ENCODE measurements around the gene NPS.
A peak's percentile ranks its signal among the peaks of the same experiment; 100 is the strongest.

The NPS gene, protein sequence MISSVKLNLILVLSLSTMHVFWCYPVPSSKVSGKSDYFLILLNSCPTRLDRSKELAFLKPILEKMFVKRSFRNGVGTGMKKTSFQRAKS

DNA sequence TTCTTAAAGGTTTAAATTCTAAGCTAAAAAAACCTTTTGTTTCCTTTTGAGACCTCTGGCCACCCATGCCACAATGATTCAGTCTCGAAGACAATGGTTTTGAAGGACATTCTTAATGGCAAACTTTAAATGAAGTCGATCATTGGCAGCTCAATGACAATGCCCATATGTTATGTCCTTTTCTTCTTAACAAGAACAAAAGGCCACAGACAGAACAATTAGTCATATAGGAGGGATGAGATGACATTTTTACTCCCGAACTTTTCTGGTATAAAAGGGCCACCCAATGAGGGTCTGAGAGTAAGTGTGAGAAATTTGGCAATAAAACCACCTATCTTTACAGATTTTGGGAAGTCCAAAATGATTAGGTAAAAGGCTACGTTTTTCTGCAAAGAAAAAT lies at the start of gene NPS:
TSS of gene NPS (plus strand) at position 301 of the 400 bp plus-strand sequence. CDS start at position 361, 60 bp downstream.
- no peak for DNase-seq

DNA sequence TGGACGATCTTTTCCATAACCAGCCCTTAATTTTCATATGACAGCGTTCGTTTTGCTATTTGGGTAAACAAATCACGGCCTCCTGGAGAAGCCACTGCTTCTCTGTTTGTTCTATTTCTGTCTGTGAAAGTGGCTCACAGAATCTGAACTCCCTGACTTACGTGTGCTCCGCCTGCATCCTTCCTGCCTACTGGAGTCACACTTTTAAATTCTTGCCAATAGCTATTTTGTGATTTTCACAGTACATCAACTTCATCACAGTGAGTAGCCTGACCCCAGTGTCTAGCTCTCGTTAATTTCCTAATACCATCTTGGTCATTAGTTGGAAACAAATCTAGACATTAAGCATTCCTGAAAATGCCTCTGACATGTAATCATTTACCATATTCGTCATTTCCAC lies 49.0 kb upstream of the NPS start:
- DNase-seq, result no peak

DNA sequence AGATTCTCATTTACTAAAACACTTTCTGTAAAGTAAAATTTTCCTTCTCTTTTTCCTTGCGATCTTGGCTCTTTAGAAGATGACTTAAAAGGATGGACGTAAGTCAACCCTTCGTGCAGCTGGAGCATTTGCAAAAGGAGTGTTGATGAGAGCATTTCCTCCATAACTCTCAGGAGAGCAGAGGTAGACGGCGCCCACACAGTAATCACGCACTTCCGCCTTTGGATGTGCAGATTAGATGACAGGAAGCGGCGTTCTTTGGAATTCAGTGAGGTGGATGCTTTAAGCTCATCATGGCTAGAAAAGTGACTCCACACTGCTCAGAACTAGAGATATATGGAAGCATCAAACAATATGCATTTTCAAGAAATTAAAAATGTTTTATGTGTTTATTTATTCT lies 43.0 kb upstream of the NPS start:
- DNase-seq, result no peak

DNA sequence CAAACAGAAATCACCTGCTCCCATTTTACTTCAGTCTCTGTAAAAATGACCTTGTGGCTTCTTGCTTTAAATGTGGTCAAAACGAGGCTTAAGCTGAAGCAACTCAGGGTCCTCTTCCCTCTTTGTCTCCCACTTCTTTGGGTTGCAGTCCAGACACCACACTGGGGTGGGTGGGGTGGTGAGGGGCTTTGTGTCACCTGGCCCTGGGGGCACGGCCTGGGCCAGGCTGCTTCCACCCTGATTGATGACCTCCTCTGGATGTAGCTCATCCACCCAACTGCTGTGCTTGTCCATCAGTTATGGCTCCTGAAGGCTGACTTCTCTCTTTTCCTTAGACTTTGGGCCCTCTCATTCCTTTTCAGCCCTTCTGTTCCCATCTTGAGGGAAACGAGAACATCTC lies 26.8 kb upstream of the NPS start:
- no peak for DNase-seq

DNA sequence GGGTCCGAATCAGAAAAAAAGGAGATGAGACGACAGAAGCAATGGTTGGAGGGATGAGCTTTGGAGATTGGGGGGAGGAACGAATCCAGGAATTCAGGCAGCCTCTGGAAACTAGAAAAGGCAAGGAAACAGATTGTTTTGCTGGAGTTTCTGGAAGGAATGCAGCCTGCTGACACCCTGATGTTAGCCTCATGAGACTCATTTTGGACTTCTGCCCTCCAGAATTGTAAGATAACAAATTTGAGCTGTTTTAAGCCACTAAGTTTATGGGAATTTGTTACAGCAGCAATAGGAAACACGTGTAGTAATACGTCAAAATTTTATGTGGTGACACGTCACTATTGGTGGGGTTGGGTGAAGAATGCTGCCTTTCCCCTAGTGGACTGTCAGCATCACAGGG lies 25.6 kb upstream of the NPS start:
- DNase-seq, result no peak

DNA sequence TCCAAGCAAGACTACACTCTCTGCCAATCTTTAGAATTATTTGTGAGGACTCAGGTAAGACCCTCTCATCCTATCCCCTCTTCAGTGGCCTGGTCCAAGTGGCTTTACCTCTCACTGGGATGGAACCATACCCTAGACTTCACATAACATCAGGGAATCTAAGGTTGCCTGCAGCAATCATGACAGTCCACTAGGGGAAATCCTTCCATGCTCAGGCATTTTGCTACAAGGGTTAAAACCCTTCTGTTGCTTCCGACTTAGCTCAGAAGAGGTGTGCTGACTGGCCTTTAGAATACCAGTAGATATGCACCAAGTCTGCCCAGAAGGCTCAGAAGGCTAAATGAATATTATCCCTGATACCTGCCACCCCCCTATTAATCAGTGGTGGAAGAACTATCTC lies 24.9 kb upstream of the NPS start:
- DNase-seq, result no peak

DNA sequence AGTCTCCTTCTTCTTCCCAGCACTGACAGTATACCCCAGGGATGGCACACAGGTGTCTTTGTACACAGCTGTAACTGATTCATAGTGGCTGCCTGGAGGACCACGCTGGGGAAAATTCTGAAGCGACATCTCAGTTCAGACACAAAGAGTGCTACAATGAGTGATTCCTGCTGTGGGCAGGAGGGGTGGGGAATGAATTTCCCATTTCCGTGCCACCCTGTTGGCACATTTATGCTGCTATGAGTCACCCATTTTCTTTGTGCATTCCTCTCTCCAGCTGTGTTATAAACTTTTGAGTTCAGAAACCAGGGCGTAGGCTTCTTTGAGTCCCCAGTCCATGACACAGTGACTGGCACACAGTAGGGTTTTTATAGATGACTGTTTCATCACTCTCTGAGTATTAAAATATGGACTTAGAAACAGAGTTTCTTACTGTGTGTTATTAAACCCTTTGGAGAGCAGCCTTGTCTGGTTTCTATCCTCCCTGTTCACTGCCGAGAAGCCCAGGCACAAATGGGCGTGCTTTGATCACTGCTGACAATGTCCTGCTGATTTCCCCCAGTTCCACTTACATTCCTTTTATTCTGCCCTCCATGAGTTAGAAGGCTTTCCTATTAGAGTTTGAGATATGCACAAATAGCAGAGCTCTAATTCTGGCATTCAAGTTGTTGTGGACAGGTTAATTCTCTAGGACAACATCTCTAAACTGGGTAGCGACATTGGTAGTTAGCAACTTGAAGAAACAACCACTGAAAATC lies 24.0 kb upstream of the NPS start:
- no peak for DNase-seq

DNA sequence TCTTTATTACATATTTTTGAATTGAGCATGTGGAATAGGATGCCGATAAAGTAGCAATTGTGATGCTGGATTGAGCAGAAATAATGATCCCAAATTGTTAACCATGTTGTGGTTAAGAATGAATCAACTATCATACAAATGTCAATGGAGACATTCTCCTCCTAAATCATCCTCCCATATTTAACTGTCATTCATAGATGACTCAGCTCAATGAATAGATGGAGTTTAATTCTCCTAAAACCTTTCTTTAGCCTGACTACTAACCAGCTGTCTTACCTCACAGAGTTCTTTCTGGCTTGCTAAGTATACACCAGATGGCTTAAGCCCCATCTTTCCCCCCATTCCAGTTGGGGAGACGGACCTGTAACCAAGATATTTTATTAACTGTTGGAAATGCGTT lies 23.4 kb upstream of the NPS start:
- no peak for DNase-seq

DNA sequence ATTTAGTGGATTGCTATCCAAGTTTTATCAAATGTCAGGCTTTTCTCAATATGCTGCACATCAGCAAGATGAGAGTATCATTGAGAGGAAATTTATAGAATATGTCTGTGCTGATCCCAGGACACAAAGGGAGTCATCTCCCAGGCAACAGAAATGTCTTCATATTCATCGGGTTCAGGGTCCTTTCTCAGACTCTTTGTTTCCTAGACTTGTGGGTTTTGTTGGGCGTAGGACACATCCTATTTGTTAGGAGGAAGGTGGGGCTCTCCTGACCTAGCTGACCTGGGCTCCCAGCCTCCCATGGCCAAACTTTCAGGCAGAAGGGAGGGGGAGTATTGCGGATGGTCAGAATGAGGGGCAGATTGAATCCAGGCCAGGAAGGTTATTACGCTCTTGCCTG lies 22.9 kb upstream of the NPS start:
- no peak for DNase-seq

DNA sequence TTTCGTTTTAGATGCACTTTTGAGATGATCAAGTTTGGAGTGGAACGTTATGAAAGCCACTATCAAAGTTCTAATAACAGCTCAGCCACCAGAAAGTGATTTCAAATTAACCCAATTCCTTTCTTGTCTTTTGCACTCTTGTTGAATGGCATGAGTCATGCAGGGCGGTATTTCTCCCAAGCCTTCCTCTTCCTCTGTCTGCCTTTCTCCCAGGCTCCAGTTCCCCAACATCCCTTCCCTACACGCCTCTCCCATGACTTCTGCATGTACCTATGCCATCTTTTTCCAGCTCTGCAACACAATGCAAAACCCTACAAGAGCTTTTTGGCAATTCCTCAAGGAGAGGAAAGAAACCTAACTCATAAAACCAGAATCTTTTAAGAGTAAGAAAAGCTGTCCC lies 21.8 kb upstream of the NPS start:
- no peak for DNase-seq

DNA sequence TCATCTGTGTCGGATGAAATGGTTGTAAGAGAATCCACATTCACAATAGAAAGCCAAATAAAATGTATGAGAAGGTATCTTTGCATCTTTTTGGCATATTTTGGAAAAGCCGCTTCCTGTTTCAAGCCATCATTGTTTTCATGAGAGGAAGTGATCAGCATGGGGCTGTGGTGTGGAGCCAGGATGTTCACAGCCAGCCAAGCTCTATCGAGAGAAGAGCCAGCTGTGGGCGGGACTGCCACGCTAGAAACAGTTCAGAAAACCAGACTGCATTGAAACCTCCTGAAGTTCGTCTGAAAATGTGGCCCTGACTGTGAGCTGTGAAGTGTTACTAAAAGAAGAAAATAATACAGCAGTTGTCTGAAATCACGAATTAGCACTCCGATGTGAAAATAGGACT lies 21.2 kb upstream of the NPS start:
- no peak for DNase-seq

DNA sequence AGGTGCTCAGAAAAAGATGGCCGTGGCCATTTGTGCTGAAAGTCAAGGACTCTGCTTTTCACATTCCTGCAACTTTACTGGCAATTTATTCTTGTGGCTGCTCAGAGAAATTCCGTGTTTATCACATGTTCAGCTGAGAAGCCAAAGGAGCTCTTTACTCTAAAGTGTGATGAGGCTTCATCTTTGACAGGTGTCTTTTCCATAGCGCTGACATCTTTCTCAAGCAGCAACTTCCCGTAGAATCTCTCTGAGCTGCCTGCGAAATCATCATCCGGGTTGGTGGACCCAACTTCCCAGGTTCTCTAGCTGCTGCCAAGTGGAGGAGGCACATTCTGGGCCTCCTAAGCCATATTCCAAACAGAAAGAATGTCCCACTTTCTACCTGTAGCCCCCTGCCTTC lies 16.9 kb upstream of the NPS start:
- no peak for DNase-seq

DNA sequence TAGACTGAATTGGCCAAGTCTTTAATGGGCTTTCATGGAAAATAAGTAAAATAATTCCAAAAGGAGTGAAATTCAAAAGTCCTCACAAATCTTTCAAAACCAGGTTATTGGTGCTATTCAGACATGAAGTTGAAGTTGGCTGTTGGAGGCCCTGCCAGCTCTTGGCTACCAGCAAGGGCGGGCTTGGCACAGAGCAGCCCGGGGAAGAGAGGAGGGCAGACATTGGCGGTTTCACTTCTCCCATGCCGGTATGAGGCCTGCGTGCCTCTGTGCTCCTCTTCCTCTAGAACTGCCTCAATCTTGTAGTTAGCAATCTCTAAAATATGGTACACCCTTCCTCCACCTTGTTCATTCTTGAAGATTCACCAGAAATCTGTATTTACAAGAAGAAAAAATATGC lies 16.4 kb upstream of the NPS start:
- DNase-seq, result no peak

DNA sequence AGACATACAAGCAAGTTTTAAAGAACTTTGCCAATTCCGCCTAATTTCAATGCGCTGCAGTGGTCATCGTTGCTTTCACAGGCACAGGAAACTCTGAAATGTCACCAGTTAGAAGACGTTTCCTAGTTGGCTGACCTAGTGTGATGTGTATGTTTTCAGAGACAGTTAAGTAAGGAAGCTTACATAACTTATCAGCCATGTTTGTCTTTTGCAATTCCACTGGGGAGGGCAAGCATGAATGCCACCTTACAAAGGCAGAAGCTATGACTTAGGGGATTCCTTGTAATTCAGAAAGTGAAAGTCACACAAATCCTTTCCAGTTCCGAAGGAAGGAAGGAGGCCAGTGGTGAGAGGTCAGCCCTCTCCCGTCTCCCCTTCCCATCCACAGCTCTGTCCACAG lies 15.0 kb upstream of the NPS start:
- no peak for DNase-seq

DNA sequence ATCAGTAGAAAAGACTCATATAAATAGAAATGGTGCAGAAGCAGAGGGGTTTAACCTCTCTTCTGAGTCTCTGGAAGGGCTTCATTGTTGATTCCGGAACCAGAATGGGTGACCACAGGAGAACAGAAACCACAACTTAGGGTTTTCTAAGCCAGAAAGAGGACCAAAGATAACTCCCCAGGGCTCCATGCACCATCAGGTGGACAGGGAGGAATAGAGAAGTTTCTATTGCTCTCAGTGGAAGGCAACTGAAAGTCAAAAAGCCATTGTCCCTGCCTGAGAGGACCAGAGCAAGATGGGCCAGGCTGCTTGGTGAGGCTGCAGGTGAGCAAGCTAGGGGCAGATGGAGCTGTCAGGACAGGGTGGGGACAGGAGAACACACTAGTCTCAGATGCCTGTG lies 14.6 kb upstream of the NPS start:
- no peak for DNase-seq

DNA sequence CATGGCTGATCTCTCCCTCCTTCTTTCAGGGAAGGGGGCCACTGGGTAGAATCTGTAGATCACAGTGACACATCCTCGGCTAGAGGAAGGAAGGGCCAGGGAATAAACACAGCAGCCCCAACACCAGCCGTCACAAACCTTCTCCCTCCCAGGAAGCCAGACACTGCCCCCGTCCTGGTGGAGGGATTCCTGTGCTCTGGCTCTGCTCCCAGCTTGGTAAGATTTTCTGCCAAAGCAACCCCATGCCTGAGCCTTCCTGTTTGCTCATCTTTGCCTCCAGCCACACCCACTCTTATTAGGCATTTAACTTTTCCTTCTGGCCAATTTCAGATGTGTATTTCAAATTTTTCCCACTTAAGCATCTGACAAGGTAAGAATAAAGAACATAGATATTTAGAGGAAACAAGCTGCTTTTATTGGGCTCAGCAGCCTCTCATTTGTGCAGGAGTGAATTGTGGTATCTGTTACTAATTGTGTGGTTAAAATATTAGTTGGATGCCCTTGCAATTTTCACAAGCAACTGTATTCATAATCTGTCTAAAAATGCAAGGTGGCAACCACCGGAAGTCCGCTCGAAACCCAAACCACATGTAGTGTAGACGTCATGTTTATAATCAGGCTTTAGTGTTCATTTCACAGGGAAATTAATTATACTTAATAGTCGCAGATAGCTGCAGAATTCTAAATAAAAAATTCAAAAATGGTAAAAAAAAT lies 13.2 kb upstream of the NPS start:
- no peak for DNase-seq

DNA sequence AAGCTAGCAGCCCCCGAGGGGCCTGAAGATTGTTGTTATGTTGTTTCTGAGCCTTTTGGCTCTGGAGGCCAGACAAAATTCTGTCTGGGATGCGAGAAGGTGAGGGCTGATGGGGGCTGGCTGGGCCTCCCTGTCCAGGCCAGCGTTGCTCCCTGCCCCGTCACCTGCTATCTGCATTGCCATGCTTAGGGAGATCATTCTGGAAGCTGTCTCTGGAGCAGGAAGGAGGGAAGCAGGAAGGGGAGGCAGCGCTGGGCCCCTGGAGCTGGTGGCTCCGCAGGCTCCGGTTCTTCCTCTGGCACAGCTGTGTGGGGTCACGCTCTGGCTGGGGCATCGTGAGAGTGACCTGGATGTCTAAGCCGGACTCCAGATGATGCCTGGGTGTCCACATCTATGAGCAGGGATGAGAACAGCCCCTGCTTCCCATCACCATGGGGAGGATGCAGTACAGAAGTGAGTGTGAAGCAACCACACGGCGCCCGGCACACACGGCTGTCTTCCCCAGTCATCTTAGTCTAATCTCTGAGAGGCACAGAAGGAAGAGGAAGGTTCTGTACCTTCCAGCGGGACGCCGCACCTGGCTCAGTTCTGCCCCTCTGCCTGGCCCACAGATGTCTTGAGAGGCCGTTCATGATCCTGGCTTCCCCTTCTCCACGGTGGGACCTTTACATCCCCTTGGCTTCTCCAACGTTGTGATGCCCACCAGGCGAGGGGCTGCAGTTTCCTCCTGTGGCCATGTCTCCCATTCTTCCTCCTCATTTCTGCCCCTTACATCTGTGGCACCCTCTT lies 11.9 kb upstream of the NPS start:
- DNase-seq, result no peak

DNA sequence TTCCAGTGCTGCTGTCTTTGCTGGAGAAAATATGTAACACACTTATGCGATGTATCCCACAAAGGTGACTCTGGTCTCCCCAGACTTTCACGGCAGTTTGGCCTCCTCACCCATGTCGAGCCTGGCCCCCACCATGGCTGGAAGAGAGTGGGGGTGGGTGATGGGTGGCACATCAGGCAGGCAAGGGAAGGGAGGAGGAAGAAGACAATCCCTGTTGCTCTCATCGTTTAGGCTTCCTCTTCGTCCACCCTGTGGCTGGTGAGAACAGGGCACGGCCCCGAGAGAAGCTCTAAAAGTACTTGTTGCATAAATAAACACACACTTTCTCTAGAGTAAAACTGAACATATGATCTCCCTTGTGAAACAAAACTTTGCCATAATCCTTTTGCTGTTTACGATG lies 11.2 kb upstream of the NPS start:
- no peak for DNase-seq

DNA sequence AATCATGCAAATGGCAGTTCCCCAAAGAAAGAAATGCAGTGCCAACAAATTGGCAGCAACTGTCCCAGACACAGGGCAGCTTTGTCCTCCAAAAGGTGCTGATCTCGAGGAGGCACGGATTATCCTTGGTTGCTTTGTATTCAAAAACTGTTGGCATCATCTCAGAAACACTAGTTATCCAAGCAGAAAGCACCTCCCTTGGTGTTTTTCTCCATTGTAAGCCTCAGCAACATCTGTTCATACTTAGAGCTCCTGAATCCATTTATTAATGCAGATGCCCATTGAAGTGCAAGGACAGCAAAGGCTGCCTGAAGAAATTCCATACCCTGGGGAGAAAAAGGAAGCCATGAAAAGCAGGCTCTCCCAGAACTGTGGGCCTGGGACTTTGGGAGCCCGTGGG lies 1.1 kb upstream of the NPS start:
- no peak for DNase-seq

DNA sequence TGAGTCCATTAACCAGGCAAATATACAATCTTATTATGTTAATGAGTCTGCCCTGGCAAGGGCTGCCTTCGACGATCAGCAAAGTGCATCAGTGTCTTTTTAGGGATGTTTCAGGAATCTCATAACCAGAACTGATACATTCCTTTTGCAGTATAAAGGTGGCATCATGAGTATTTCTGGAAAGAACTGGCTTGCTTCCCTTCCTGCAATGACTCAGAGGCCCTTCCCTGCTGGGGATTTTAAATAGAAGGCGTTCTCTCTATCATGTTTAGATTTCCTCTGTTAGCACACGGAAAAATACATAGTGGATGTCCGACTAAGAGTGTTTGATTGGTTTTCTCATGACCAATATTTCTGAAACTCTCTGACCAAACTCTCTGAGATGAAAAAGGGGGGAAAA lies 1.8 kb downstream of the NPS start:
- DNase-seq, result peak; percentile 1

DNA sequence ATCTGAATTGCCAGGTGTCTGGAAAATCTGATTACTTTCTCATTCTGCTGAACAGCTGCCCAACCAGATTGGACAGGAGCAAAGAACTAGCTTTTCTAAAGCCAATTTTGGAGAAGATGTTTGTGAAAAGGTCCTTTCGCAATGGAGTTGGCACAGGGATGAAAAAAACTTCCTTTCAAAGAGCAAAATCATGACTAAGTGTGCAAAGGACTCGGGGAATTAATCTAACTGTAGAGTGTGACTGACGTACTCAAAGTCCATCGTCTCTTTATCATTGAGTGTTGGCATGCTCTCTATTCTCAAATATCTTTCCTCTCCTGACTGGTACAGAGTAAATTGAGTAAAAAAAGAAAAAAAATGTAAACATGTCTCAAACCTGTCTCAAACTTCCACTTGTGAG lies 3.3 kb downstream of the NPS start:
- DNase-seq, result no peak

DNA sequence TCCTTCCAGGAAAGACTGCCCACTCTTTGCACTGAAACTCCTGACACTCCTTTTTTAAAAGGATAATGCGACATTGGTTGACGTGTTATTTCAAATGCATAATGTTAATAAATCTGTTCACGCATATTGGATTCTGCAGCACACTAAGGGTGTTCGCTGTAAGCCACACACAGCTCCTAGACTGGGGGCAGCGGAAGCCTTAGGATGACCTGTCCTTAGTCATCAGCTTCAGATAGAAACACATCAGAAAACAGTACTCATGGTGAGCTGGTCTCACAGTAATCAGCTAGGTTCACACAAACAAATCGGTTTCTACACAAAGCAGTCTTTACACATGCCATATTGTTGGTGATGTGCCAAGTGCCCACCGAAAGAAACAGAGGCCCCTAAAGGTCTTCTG lies 4.3 kb downstream of the NPS start:
- no peak for DNase-seq

DNA sequence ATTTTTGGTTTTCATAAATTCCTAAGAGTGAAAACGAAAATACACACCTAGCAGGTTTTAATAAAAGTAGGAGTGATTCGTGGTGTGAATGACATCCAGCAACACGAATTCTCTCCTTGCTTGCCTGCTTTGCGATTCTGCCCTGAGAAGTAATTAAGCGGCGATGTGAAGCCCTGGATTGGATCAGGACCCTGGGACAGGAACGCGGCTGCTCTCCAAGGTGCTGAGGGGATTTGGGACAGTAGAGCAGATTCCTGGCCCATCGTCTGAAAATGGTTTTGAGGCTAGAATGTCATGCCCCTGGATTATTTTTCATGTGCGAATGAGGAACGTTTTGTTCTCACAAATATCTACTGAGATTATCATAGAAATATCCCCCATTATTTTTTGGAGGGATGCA lies 7.8 kb downstream of the NPS start:
- no peak for DNase-seq

DNA sequence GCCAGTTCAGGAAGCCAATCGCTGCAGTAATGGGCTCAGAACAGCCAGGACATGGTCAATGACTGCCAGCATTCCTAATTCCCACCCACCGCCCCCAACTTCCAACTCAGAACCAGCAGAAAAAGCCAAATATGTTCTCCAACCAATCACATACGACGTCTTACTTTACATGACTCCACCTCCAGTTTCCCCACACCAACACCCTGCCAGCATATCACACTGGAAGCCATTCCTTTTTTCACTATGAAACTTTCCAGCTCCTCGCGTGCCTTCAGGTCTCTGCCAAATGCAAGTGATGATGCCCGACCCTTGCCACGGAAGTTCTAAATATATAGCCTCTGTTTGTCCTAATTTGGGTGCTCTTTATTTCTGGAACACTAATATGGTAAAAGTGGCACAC lies 12.5 kb downstream of the NPS start:
- DNase-seq, result no peak

Measured in NCI-H2227 treated with DMSO at 0.1 percent for 48 hours (cell line).